GM10248 (cell line): ENCODE data around the gene SLC1A4.

Source experiments
- CTCF ChIA-PET: fragments of 300-600 bp; sonication (Branson Sonifier 250); formaldehyde crosslinking; extraction: SDS; loops from one replicate; lab custom pipeline; 2021; ENCODE audit warnings: antibody characterized with exemption; lab: Yijun Ruan, JAX
- POLR2A ChIA-PET: fragments of 350-650 bp; sonication (Branson Sonifier 250); formaldehyde crosslinking; extraction: SDS; loops from one replicate; lab custom pipeline; 2020; ENCODE audit warnings: antibody characterized with exemption; lab: Yijun Ruan, JAX
- DNase-seq: peaks from one replicate; pipeline ENCODE4 v3.0.0; 2012; ENCODE audit errors: extremely low spot score
- CTCF ChIP-seq: IDR thresholded peaks from 2 replicates; pipeline ENCODE4 v1.5.1; 2012; ENCODE audit warnings: mild to moderate bottlenecking, low read depth; ENCODE audit errors: extremely low read depth, missing control alignments, control extremely low read depth

Gene SLC1A4

GRCh38 chr2:64972426-64972825 is 16.8 kb upstream of the SLC1A4 start:
- TF ChIP-seq CTCF, result no peak
- DNase-seq, result no peak
- POLR2A ChIA-PET, result no interaction called here
- CTCF ChIA-PET, result interaction anchor here (1.0 to 3.4 kb wide), 6 partner anchors 9 to 61 kb away, joined by 3 to 10 read pairs (median 4); no protein-coding TSS in a partner anchor

- DNase-seq, result no peak
- no peak for TF ChIP-seq CTCF
- ChIA-PET CTCF (interaction anchor here (1.0 to 3.4 kb wide), 7 partner anchors 9 to 61 kb away, joined by 3 to 10 read pairs (median 4); no protein-coding TSS in a partner anchor), POLR2A (no interaction called here)
Measured at GRCh38 chr2:64972876-64973275, 16.3 kb upstream of the SLC1A4 start.

- no peak for DNase-seq
- ChIA-PET POLR2A (no interaction called here), CTCF (interaction anchor here (1.2 to 3.4 kb wide), 2 partner anchors 11 to 22 kb away, joined by 6 to 10 read pairs; no protein-coding TSS in a partner anchor)
- TF ChIP-seq CTCF, result no peak
Measured at GRCh38 chr2:64975232-64975821, 13.9 kb upstream of the SLC1A4 start.

- no peak for DNase-seq
- CTCF ChIA-PET, result no interaction called here
- POLR2A ChIA-PET, result no interaction called here
- TF ChIP-seq CTCF, result no peak
Measured at GRCh38 chr2:64976276-64976675, 12.9 kb upstream of the SLC1A4 start.

- TF ChIP-seq CTCF, result no peak
- POLR2A ChIA-PET, result interaction anchor here (0.9 kb wide), 1 partner anchor 44 kb away, joined by 8 read pairs; no protein-coding TSS in a partner anchor
- no peak for DNase-seq
- CTCF ChIA-PET, result interaction anchor here (0.7 to 3.1 kb wide), 13 partner anchors 10 to 97 kb away, joined by 3 to 19 read pairs (median 3); no protein-coding TSS in a partner anchor
Measured at GRCh38 chr2:64978514-64979268, 10.5 kb upstream of the SLC1A4 start.

GRCh38 chr2:64979744-64980143 is 9.5 kb upstream of the SLC1A4 start:
- ChIA-PET POLR2A (interaction anchor here (0.6 to 0.9 kb wide), 4 partner anchors 8 to 115 kb away, joined by 3 to 8 read pairs (median 3); no protein-coding TSS in a partner anchor), CTCF (interaction anchor here (0.7 to 3.1 kb wide), 11 partner anchors 10 to 98 kb away, joined by 3 to 19 read pairs (median 4); partner anchors contain the start of gene SLC1A4)
- no peak for TF ChIP-seq CTCF
- no peak for DNase-seq
